Measurements from ENCODE around the gene SUV39H1.

Gene SUV39H1

DNA sequence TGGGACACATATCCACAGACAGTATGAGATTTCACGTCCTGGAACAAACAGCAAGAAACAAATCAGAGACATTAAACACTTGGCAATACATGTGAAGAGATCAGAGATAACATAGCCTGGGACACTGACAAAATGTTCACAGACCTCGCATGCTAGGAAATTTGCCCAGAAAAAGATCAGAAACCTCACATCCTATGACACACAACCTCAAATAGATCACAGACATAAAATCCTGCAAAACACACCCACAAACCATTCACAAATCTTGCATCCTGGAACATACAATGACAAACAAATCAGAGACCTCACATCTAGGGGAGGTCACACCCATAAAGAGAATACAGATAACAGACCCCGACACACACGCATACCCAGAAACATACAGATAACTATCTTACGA, 18.0 kb downstream of the SUV39H1 start:
- no peak for DNase-seq (ENCODE audit: low read depth, low spot score)

DNA sequence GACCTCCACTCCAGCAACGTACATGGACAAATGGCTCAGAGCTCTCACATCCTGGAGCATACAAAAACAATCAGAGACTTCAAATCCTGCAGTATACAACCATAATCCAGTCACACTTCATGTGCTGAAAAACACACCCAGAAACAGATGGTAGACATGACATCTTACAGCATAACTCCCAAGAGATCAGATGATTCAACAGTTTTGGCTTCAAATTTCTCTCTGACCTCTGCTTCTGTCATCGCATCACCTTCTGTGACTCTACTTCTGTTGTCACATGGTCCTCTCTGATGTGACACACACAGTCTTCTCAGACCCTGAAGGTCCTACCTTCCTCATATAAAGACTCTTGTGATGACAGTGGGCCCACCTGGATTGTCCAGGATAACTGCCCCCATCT, 18.5 kb downstream of the SUV39H1 start:
- no peak for DNase-seq (ENCODE audit: low read depth, low spot score)

DNA sequence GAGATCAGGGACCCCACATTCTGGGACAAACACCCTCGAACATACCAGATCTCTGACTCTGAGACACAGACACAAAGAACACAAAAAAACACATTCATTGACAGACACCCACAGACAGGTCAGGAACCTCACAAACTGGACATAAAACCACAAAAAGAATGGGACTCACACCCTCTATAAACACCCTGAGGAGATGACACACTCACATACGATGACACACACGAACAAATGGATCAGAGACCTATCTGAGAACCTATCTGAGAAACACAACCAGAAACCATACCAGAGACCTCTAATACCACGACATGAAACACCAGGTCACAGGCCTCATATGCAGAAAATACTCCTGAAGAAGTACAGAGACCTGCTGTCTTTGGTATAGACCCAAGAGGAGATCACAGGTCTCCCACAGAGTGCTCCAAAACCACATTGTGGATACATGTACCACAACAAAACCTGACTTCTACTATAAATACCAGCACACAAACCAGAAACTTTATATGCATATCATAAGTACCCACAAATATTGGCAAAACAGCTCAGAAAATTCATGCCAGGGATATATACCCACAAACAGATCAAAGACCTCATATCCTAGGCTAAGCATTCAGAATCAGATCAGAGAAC, 19.5 kb downstream of the SUV39H1 start:
- no peak for DNase-seq (ENCODE audit: low read depth, low spot score)

DNA sequence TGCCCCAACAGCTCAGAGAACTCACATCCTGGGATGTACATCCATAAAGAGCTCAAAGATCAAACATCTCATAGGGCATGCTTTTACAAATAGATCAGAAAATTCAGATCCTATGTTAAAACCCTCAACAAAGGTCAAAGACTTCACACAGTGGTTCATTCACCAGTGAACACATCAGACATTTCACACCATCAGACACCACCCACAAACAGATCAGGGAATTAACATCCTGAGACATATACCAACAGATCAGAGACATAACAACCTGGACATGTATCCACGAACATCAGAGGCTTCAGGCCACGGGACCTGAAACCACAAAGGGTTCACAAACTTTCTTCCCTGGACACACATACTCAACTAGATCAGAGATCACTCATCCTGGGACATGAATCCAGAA, 23.4 kb downstream of the SUV39H1 start:
- no peak for DNase-seq (ENCODE audit: low read depth, low spot score)

GRCh38 chrX:48720577-48721250, 24.2 kb downstream of the SUV39H1 start:
- DNase-seq (ENCODE audit: low read depth, low spot score): no peak

DNA sequence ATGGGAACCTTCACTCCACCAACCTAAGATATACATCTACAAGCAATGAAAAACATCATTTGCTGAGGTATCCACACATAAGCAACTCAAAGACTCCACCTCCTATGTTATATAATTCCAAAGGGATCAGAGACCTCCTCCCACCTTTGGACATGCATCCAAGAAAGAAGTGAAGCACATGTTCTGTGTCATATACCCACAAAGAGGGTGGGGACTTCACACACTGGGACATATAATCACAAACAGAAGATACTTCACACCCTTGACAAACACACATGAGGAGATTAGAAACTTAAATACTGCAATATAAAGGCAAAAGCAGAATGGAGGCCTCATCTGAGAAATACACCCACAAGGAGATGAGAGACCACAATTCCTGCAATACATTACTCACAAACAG, 25.4 kb downstream of the SUV39H1 start:
- DNase-seq (ENCODE audit: low read depth, low spot score): no peak

GRCh38 chrX:48726596-48726995, 30.1 kb downstream of the SUV39H1 start:
- no peak for DNase-seq (ENCODE audit: low read depth, low spot score)

DNA sequence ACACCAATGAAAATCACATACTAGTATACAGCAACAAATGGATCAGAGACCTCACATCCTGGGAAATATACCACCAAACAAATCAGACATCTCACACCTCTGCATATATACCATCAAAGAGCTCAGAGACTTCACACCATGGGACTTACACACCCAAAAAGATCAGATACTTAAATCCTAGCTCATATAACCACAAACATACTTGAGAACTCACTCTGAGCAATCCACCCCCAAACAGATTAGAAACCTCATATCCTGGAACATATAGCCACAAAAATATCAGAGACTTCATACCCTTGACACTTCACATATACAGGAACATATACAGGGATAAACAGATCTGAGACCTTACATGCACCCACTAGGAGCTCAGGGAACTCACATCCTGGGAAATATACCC, 32.1 kb downstream of the SUV39H1 start:
- DNase-seq (ENCODE audit: low read depth, low spot score): no peak

DNA sequence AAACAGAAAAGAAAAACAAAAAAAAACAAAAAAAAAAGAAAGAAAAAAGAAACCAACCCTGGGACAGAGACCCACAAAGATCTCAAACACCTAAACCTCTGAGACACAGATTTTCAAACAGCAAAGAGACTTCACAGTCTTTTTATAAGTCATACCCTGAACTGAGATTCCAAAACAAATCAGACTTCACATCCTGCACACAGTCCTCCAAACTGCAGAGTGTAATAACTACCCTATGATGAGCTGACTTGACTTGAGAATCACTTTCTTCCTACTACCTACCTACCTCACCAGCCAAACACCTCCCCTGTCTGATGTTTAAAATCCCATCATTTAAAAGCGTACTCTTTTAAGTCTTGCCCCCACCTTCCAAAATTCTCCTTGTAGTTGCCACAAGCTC, 39.8 kb downstream of the SUV39H1 start:
- no peak for DNase-seq (ENCODE audit: low read depth, low spot score)

DNA sequence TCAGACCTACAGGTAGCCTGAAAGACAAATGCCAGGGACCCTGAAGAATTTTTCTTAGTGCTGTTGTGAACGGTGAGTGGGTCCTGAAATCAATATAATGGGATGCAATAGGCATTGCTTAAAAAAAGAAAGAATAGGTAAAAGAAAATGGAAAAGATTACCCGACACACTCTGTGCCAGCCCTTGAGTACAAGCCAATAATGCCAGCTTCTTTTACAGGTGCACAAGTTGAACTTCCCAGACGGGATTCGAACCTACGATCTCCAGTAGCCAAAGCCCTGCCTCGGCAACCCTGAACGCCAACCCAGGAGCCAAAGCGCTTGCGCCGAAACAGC, 40.3 kb downstream of the SUV39H1 start:
- DNase-seq (ENCODE audit: low read depth, low spot score): no peak

DNA sequence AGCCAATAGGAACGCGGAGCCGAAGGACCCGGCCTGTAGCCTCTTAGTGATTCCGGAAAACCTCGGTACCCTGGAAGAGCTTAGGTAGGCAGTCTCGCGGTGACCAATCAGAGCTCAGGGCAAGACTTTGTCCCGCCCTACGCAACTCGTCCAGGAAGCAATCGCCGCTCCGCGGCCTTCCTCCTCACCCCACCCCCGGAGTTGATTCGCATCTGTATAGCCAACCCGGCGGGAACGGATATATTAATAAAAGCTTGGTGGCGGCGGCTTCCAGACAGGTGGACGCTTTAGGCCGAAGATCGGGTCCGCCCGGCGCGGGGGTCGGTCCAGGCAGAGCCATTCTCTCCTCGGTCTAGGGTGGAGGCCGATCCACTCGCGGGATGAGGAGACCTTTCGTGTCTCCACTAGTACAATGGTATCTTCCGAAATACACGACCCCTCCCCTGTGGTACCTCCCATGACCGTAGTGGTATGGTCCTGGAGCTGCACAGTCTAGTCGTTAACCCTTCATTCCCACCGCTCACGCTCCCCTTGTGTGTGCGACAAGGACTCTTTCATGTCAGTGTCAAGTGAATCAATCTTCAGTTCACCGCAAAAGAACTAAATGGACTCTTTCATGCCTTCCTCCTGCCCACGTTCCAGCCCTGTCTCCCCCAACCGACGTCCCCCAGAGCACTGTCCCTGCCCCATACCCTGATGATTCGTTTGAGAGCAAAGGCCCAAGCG, 40.8 kb downstream of the SUV39H1 start:
- peak; percentile 99 for DNase-seq (ENCODE audit: low read depth, low spot score)

DNA sequence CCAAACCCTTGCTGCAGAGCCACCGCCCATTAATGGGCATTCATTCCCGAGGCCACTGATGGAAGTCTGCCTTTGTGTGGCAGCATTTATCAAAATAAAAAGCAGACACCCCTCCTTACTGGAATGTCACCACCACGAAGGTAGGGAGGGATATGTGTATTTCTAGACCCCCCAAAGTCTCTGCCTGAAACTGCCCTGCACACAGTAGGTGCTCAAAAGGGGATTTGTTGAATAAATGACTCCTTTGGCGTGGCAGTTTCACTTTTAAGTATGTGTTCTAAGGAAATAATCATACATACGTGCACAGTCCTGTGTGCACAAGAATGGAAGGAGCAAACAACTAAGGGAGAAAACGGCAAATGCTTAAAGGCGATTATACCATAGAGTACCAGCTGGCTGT, 41.4 kb downstream of the SUV39H1 start:
- DNase-seq (ENCODE audit: low read depth, low spot score): no peak

GRCh38 chrX:48741834-48742233, 45.3 kb downstream of the SUV39H1 start:
- no peak for DNase-seq (ENCODE audit: low read depth, low spot score)

DNA sequence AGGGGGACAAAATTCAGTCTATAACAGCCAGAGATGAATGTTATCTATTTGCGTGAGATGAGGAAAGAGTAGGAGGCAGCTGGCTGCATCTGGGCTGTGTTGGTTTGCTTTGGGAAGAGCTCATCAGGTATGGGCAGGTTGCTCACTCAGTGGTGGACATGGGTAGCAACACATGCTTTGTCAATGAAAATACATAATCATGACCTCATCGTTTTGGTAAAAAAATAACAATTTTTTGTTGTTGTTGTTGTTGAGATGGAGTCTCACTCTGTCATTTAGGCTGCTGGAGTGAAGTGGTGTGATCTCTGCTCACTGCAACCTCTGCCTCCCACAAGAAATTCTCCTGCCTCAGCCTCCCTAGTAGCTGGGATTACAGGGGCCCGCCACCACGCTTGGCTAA, 48.7 kb downstream of the SUV39H1 start:
- no peak for DNase-seq (ENCODE audit: low read depth, low spot score)

GRCh38 chrX:48747415-48748016, 51.0 kb downstream of the SUV39H1 start:
- peak; percentile 13 for DNase-seq (ENCODE audit: low read depth, low spot score)

DNA sequence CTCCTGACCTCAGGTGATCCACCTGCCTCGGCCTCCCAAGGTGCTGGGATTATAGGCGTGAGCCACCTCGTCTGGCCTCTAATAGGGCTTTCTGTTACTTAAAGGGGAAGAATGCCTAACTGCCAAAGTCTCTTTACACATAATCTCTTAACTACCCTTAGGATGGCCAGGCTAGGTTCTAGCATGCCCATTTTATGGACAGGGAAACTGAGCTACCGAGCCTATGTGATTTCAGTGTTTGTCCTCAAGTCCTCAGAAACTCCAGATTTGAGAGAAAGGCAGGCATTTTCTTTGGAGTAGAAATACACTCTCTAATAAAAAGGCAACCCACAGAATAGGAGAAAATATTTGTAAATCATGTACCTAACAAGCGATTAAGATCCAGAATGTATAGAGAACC, 52.6 kb downstream of the SUV39H1 start:
- DNase-seq (ENCODE audit: low read depth, low spot score): no peak

- no peak for DNase-seq (ENCODE audit: low read depth, low spot score)
Measured at GRCh38 chrX:48751343-48751742, 54.8 kb downstream of the SUV39H1 start.

DNA sequence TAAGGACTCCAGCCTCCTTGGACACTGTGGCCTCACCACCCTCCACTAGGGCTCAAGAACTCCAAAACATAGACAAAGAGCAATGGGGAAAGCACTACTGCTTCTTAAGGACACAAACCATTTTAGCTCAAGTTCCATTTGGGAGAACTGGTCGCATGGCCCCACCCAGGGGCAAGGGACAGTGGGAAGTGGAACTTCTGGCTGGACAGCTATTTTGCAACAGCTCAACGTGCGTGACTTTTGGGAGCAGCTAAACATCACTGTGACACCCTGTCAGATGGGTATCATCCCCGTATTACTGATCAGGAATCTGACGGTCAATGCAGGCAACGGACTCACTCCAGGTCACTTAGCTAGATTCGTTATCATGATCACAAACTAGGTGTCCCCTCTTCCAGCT, 56.0 kb downstream of the SUV39H1 start:
- DNase-seq (ENCODE audit: low read depth, low spot score): peak; percentile 4

GRCh38 chrX:48753708-48754228, 57.2 kb downstream of the SUV39H1 start:
- DNase-seq (ENCODE audit: low read depth, low spot score): peak; percentile 38

DNA sequence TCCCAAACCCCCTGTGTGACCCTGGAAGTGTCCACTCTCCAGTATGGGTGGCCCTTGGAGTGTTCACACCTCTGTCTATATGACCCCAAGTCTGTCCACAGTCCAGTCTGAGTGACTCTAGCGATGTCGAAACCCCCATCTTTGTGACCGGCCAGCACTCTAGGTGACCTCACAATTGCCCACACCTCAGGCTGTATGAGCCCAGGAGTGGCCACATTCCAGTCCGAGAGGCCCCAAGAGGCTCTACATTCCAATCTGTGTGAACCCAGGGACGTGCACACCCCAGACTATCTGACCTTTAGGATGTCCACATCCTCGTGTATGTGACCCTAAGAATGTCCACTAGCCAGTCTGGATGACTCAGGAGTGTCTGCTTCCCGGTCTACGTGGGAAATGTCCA, 57.7 kb downstream of the SUV39H1 start:
- peak; percentile 56 for DNase-seq (ENCODE audit: low read depth, low spot score)

Measured in ELF-1 (cell line).